ENCODE measurements around the gene NAT10. TPM values are rescaled to one million over a fixed set of nuclear protein-coding genes. Genes with fewer than 3 reads are reported as not detected.

NAT10 gene
- total and polyA plus RNA-seq, 5 donors = 11.9 to 24.7 (median 21.2) TPM

DNA sequence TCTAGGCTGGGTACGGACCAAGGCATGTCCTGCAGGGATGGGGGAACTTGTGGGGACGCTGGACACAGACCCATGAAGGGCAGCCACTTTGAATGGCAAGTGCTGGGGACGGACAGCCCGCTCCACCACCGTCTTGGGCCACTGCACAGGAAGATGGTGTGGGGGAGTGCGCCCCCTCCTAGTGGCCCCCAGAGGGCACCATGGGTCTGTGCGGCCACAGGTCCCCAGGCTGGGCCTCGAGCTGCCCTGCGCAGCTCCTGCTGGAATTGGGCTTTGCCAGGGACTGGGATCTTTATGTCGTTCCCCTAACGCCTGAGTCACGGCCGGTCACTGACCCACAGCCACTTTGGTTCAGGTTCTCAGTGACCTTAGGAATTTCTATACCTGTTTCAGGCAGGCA, 44.4 kb downstream of the NAT10 start:
- no peaks in the 10 kb centered on the region for H3K9me3 ChIP-seq (ENCODE audit: control insufficient read depth, low read length)
- DNase-seq (no peak), ATAC-seq (peak; percentile 45)
- WGBS = 82% methylated on average over 13 of the region's 13 CpGs
- H3K4me1 ChIP-seq (ENCODE audit: control insufficient read depth, insufficient read depth, low read length) = no peaks in the 10 kb centered on the region
- H3K27me3 ChIP-seq (ENCODE audit: control insufficient read depth, insufficient read depth) = no peaks in the 10 kb centered on the region
- H3K27ac ChIP-seq (ENCODE audit: low read length) = no peak overlapping the region
- no peak overlapping the region for H3K4me3 ChIP-seq (ENCODE audit: low read length)
- intact Hi-C loops (cut with DNase I) = no loop called here

DNA sequence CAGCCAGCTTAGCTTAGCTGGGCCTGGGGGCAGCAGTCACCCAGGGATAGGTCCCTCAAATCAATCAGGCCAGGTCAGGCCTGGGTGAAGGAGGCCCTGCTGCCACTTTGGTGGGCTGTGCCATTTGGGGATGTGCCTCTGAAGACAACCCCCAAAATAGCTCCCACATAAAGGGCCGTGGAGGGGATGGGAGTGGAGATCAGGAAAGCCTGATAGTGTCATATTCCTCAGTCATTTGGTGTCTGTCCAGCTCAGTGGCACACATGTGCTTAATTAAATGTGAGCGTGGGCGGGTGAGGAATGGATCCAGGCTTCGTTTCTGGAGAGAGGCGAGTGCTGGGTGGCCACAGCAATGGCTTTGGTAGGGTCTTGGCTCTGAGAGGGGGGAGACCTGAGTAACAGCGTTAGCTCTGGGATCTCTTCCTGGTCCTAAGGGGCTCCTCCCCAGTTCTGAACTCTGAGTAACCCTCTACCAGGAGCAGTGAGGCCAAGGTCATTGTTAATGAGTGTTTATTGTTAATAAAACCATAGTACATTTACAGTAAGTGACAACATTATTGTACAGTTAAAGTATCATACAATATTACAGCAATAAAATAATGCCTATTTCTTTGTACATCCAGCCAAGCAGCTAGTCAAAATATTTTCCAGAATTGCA, 45.2 kb downstream of the NAT10 start:
- Histone ChIP-seq H3K27me3 (ENCODE audit: control insufficient read depth, insufficient read depth) (no peaks in the 10 kb centered on the region), H3K27ac (ENCODE audit: low read length) (no peak overlapping the region), H3K4me3 (ENCODE audit: low read length) (no peak overlapping the region), H3K4me1 (ENCODE audit: control insufficient read depth, insufficient read depth, low read length) (no peaks in the 10 kb centered on the region), H3K9me3 (ENCODE audit: control insufficient read depth, low read length) (no peaks in the 10 kb centered on the region)
- no peak for DNase-seq
- ATAC-seq = no peak
- intact Hi-C loops (cut with DNase I) = no loop called here
- whole genome bisulfite sequencing = 60% methylated on average over 6 of the region's 6 CpGs

- no peak for ATAC-seq
- WGBS = 94% methylated on average over 5 of the region's 5 CpGs
- intact Hi-C loops (cut with DNase I) = no loop called here
- Histone ChIP-seq H3K4me1 (ENCODE audit: control insufficient read depth, insufficient read depth, low read length) (no peaks in the 10 kb centered on the region), H3K27me3 (ENCODE audit: control insufficient read depth, insufficient read depth) (no peaks in the 10 kb centered on the region), H3K9me3 (ENCODE audit: control insufficient read depth, low read length) (no peaks in the 10 kb centered on the region), H3K4me3 (ENCODE audit: low read length) (no peak overlapping the region), H3K27ac (ENCODE audit: low read length) (no peak overlapping the region)
- DNase-seq = no peak
These were observed 45.7 kb downstream of the NAT10 start for GRCh38 chr11:34151166-34151565.

DNA sequence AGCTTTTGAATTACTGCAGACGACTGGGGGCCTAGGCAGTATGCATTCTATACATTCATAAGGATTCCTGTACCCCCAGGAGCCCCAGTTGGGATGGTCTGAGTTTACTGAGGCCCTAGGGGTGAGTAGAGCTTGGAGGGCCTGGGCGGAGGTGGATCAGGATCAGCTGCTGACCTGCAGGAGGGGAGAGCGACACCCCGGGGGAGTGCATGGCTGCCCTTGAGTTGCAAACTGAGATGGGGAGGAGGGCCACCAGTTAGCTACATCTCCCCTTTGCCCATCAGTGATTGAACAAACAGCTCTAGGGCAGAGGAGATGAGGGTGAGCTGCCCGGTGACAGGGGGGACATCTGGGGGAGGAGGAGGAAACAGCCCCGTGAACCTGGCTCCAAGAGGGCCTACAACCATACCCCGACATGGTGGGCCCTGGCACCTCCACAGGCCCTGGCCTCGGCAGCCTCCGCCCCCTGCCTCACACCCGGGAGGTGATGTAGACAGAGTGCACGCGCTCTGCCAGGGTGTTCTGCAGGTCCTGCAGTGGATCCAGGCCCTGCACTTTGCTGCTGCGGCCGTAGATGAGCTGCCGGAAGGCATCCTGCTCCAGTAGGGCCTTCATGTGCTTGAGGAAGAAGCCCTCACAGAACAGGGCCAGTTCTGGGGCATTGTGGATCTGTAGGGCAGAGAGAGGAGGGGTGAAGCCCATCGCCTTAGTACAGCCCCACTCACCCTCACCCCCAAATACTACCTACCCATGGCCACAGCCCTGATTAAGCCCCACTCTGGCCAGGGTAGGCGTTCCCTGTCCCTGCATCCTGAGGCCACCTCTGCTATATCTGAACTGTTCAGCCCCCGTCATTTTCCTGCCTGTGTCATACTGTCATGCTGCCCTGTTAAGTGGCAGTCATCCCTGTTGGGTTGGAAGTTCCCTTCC, 46.8 kb downstream of the NAT10 start:
- no peak overlapping the region for H3K27ac ChIP-seq (ENCODE audit: low read length)
- WGBS = 82% methylated on average over 18 of the region's 18 CpGs

DNA sequence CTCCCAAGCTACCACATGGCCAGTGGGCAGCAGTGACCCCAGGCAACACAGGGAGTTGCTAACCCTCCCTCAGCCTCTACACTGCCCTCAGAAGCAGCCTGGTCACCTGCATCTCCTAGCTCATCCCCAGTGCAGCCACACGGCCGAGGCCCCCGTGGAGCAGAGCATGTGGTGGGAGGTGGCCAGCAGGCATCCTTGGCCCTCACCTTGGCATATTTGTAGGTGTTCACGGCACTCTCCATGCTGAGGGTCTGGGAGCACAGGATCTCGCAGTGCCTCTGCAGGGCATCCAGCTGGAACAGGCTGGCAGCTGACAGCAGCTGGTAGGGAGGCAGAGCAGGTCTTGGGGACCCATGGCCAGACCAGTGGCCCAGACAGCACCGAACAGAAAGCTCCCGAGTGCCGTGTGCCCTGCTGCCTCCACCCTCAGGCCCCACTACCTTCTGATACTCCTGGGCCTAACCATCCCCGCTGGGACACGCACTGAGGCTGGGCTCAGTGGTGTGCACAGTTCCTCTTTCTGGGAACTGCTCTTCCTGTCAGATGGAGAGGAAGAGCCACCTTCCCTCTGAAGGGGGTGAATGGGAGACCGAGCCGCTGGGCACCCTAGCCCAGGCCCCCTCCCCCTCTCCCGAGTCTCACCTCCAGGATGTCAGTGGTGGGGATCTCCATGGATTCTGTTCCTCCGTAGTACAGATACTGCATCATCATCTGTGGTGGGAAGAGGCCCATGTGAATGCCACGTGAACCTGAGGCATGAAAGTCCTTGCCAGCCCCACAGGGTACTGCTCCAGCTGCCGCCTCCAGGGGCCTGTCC, 48.8 kb downstream of the NAT10 start:
- DNase-seq (peak in 1 of 3 donors; percentile 57), ATAC-seq (no peak)
- Histone ChIP-seq H3K9me3 (ENCODE audit: control insufficient read depth, low read length) (no peaks in the 10 kb centered on the region), H3K27me3 (ENCODE audit: control insufficient read depth, insufficient read depth) (no peaks in the 10 kb centered on the region), H3K4me3 (ENCODE audit: low read length) (no peak overlapping the region), H3K4me1 (ENCODE audit: control insufficient read depth, insufficient read depth, low read length) (no peaks in the 10 kb centered on the region), H3K27ac (ENCODE audit: low read length) (no peak overlapping the region)
- WGBS = 79% methylated on average over 16 of the region's 16 CpGs
- intact Hi-C loops (cut with DNase I) = no loop called here

More for the DNA sequence above, 46.8 kb downstream of the NAT10 start:
- no peaks in the 10 kb centered on the region for H3K4me1 ChIP-seq (ENCODE audit: control insufficient read depth, insufficient read depth, low read length)
- ATAC-seq = no peak
- no peaks in the 10 kb centered on the region for H3K9me3 ChIP-seq (ENCODE audit: control insufficient read depth, low read length)
- no peak overlapping the region for H3K4me3 ChIP-seq (ENCODE audit: low read length)
- intact Hi-C loops (cut with DNase I) = no loop called here
- DNase-seq = peak in 1 of 3 donors; percentile 31
- H3K27me3 ChIP-seq (ENCODE audit: control insufficient read depth, insufficient read depth) = no peaks in the 10 kb centered on the region

- peak in 1 of 2 donors; percentile 40 for ATAC-seq
- intact Hi-C loops (cut with DNase I) = no loop called here
- WGBS = 66% methylated on average over 15 of the region's 15 CpGs
These were observed 49.8 kb downstream of the NAT10 start for GRCh38 chr11:34155057-34155756.

GRCh38 chr11:34155757-34156062, 50.3 kb downstream of the NAT10 start:
- 54% methylated on average over 2 of the region's 2 CpGs for WGBS
- no peak overlapping the region for H3K4me3 ChIP-seq (ENCODE audit: low read length)
- H3K4me1 ChIP-seq (ENCODE audit: control insufficient read depth, insufficient read depth, low read length) = no peaks in the 10 kb centered on the region
- ATAC-seq (peak; percentile 3 to 4), DNase-seq (peak in 1 of 3 donors; percentile 44)
- intact Hi-C loops (cut with DNase I) = no loop called here
- H3K27me3 ChIP-seq (ENCODE audit: control insufficient read depth, insufficient read depth) = no peaks in the 10 kb centered on the region
- no peak overlapping the region for H3K27ac ChIP-seq (ENCODE audit: low read length)
- H3K9me3 ChIP-seq (ENCODE audit: control insufficient read depth, low read length) = no peaks in the 10 kb centered on the region

More at GRCh38 chr11:34155057-34155756, 49.8 kb downstream of the NAT10 start:
- DNase-seq = peak in 2 of 3 donors; percentile 61 to 75
- no peak overlapping the region for H3K4me3 ChIP-seq (ENCODE audit: low read length)
- no peaks in the 10 kb centered on the region for H3K27me3 ChIP-seq (ENCODE audit: control insufficient read depth, insufficient read depth)
- H3K4me1 ChIP-seq (ENCODE audit: control insufficient read depth, insufficient read depth, low read length) = no peaks in the 10 kb centered on the region
- H3K9me3 ChIP-seq (ENCODE audit: control insufficient read depth, low read length) = no peaks in the 10 kb centered on the region
- H3K27ac ChIP-seq (ENCODE audit: low read length) = no peak overlapping the region

DNA sequence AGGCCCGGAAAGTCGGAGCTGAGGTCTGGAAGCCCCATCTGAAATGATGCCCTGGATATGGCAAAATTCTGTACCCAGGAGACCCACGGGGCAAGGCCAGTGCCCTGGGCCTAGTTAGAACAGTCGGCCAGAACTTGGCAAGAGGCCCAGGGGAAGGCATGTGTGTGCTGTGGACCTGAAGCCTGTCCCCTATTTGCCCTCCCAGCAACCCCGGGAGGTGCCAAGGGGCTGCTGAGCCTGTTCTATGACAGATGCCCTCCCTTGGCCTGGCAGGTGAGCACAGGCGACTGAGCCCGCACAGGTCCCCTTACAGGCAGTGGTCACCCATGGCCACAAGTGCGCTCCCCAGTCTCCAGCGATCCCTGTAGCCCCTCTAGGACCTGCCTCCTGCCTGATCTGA, 51.7 kb downstream of the NAT10 start:
- intact Hi-C loops (cut with DNase I) = no loop called here
- Histone ChIP-seq H3K27me3 (ENCODE audit: control insufficient read depth, insufficient read depth) (no peaks in the 10 kb centered on the region), H3K9me3 (ENCODE audit: control insufficient read depth, low read length) (no peaks in the 10 kb centered on the region), H3K4me3 (ENCODE audit: low read length) (no peak overlapping the region), H3K27ac (ENCODE audit: low read length) (no peak overlapping the region), H3K4me1 (ENCODE audit: control insufficient read depth, insufficient read depth, low read length) (no peaks in the 10 kb centered on the region)
- WGBS = 76% methylated on average over 9 of the region's 9 CpGs
- no peak for ATAC-seq
- peak in 2 of 3 donors; percentile 71 to 77 for DNase-seq

GRCh38 chr11:34158661-34159060, 53.2 kb downstream of the NAT10 start:
- H3K4me1 ChIP-seq (ENCODE audit: control insufficient read depth, insufficient read depth, low read length) = no peaks in the 10 kb centered on the region
- 76% methylated on average over 6 of the region's 6 CpGs for WGBS
- ATAC-seq (no peak), DNase-seq (peak in 1 of 3 donors; percentile 24)
- no peak overlapping the region for H3K4me3 ChIP-seq (ENCODE audit: low read length)
- intact Hi-C loops (cut with DNase I) = no loop called here
- no peaks in the 10 kb centered on the region for H3K9me3 ChIP-seq (ENCODE audit: control insufficient read depth, low read length)
- H3K27me3 ChIP-seq (ENCODE audit: control insufficient read depth, insufficient read depth) = no peaks in the 10 kb centered on the region
- no peak overlapping the region for H3K27ac ChIP-seq (ENCODE audit: low read length)

DNA sequence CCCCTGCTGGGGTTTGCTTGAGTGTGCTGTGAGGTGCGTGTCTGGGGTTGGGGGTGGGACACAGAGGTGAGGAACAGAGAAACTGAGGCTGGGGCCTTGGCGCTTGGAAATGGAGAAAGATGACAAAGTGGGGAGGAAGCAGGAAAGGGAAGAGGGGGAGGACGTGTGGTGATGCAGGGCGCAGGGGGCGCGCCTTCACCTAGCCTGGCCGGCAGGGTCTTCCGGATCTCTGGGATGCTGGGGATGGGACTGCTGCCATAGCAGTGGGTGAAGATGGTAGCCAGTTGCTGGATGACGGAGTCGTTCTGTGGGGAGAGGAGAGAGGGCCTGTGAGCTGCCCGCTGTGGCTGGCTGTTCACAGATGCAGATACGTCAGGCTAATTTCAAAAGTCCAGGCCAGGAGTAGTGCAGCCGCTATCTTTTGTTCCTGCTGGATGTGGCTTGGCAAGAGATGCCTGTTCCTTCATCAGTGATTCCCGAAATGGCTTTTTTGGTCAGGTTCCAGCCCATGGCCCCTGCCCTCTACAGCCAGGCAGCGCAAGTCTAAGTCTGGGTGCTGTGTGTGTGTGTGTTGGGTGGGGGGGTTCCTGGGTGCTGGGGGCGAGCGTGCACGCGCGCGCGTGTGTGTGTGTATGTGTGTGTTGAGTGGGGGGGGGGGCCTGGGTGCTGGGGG, 54.8 kb downstream of the NAT10 start:
- Histone ChIP-seq H3K4me1 (ENCODE audit: control insufficient read depth, insufficient read depth, low read length) (no peaks in the 10 kb centered on the region), H3K4me3 (ENCODE audit: low read length) (no peak overlapping the region), H3K9me3 (ENCODE audit: control insufficient read depth, low read length) (no peaks in the 10 kb centered on the region), H3K27me3 (ENCODE audit: control insufficient read depth, insufficient read depth) (no peaks in the 10 kb centered on the region), H3K27ac (ENCODE audit: low read length) (no peak overlapping the region)
- intact Hi-C loops (cut with DNase I) = loop anchor here in 1 of 4 donors (10.0 kb wide), 1 partner anchor 155 kb away; no protein-coding TSS in a partner anchor
- DNase-seq (peak in 1 of 3 donors; percentile 57), ATAC-seq (peak; percentile 19 to 29)
- 67% methylated on average over 22 of the region's 22 CpGs for WGBS
